Right lung (tissue), 5 donors: ENCODE data around the gene SNAP47. TPM values are rescaled to one million over a fixed set of nuclear protein-coding genes. Genes with fewer than 3 reads are reported as not detected.

ENCODE experiments used
- DNase-seq, 2 donors: peaks; one replicate each; pipeline ENCODE4 v3.0.0-alpha.2; 2013
- polyA plus RNA-seq, 5 donors: library from polyadenylated mRNA; unstranded; fragments of 120-200 nt; gene quantifications; one replicate each; pipeline versions ENCODE4 v1.2.1 to v1.2.3, GENCODE V29; 2013; ENCODE audit warnings: inconsistent platforms in 1 of 5, low replicate concordance in 1 of 5; ENCODE audit not compliant: insufficient read length in 5 of 5, insufficient read depth in 1 of 5

The SNAP47 gene
- polyA plus RNA-seq, 5 donors = 37.5 to 46.2 (median 40.0) TPM

DNA sequence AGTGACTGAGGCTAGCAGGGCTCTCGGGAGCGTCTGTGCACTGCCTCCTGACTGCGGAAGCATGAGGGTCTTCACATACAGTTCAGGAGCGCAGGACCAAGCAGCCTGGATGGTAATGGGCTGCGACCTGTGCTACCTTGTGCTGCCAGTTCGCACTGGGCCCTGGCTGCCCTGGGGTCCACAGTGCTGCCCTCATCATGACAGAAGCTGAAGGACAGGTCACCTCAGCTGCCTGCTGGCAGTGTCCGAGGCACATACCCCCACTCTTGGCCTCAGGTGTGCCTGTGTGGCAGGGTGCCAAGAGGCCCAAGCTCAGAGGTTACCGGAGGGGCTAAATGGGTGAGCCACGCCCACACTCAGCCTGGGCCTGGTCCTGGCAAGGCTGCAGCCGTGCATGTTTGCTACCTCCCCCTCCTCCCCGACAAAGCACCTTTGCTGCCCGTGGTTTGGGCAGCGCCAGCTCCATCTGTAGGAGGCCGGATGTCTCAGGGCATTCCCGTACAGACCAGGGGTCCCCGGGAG, 4.5 kb upstream of the SNAP47 start:
- no peak for DNase-seq

DNA sequence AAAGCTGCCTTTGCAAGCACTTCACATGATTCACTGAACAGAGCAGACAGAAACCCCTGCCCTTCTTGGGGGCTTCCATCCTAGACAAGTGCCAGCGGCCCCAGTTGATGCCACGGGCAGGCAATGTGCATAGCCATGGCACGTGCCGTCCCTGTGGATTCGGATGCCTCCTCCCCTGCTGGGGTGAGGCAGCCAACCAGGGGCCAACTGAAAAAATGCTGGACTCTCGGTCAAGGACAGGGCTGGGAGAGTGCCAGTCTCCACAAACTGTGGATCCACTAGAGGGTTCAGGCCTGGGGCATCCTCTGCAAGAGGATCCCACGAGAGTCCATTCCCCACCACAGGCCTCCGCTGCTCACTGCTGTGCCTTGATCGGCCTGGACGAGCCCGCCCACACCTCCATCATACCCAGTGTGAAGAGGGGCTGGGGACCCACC, 4.0 kb upstream of the SNAP47 start:
- DNase-seq = no peak

DNA sequence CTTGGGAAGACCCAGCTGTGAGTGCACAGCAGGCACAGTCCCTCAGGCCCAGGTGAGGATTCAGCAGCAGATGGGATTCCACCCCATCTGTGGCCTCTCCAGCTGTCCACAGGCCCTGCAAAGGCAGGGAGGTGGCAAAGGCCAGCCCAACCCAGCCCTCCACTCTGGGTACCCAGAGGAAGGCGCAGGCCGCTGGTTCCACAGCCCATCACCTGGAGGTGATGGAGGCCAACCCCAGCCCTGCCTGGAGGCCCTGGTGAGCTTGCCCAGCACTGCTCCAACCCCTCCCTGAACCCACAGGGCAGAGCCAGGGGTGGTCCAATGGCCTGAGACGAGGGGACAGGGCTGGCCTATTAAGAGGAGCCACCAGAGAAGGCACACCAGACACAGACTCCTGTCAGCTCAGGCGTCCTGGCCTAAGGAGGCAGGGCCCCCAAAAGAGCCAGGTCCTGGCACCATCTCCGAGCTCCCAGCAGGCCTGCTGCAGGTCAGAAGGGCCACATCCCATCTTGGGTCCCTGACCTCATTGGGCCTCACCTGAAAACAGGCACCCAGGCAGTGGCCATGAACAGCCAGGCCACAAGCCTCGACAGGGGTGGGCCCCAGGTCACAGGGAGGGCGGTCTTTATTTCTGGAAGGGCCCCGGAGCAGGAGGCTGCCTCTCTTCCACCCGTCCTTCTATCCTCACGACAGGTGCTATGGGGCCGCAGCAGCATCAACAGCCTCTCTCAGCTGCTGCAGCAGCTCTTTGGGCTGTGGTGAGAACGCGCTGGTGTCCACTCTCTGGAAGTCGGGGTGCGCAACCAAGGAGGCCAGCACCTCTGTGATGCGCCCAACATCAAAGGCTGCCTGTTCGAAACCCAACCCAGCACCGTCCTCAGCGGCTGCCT, 3.3 kb upstream of the SNAP47 start:
- no peak for DNase-seq

DNA sequence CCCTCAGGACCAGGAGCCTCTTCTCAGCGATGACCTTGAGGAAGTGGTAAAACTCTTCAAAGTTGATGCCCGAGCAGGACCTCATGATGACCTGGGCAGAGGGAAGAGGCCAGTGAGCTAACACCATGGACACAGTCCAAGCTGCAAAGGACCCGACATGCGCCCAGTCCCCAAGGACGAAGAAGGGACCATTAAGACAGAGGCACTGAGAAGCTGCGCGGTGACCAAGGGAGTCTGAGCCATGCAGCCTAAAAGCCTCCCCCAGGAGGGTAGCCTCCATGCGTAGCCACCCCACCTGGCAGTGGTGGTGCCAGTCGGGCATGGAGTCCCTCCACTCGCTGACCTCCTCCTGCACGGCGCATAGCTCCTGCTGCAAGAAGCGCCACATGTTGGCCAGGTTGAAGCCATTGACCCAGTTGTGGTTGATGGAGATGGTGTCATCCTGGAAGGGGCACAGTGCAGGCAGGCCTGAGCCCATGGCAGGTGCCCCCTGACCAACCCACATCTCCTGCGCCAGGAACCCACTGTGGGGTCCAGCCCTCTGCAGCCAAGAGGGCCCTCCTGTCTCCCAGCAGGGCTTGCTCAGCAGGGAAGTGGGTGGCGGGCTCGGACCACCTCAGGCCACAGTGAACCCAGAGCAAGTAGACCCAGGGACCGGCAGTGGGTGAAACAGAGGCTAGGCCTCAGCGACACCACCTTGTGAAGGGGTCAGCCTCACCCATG, 2.5 kb upstream of the SNAP47 start:
- DNase-seq = no peak

DNA sequence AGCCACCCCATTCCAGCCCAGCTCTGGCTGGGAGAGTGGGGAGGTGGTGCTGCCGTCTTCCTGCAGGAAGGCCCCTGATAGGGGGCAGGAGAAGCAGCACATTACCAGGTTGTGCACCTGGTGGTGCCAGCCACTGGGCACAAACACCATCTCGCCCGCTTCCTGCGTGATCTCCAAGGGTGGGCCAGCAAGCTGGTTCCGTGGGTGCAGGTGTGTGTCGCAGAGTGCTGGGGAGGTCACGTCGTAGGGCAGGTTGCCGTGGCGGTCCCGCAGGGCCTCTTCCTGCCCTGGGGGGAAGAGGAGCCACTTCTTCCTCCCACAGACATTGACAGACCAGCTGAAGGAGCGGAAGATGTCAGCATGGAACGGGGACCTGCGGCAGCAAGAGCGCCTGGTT, 1.9 kb upstream of the SNAP47 start:
- DNase-seq = no peak

DNA sequence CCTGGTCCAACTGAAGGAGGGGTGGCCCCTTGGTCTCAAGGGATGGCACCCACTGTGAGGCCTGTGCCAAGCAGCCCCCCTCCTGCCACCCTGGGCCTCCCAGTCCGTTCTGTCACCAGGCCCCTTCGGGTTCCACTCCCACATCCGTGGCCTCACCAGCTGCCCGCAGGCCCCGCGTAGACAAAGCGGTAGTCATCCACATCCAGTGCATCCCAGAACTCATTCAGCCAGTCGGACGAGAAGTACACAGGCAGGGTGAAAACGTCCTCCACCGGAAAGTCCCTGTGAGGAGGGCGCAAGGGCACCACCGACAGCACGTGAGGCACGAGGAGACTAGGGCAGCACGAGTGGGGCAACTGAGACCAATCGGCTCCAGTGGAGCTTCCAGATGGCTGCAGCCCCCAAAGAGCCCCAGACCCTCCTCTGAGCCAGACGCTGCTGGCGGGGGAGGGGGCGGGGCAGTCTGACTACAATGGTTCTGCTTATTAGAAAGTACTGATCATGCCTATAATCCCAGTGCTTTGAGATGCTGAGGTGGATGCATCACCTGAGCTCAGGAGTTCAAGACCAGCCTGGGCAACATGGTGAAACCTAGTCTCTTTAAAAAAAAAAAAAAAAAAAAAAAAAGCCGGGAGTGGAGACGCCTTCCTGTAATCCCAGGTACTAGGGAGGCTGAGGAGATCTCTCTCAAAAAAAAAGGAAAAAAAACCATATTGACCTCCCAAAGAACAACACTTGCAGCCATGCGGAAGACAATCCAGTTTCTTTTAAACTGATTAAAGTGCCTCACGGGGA, 1.3 kb upstream of the SNAP47 start:
- DNase-seq = no peak

DNA sequence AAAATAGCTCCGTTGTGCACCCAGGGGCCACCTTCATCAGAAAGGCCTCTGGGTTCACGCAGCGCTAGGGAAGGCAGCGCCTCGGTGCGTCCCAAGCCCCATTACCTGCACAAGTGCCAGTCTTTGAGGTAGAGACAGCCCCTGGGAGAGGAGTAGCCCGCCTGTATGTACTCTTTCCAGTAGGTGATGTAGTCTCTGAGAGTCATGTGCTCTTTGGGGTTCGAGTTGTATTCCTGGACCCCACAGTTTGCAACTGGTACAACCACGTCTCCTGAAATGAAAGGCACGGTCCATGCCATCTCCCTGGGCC, 734 bp upstream of the SNAP47 start:
- no peak for DNase-seq

DNA sequence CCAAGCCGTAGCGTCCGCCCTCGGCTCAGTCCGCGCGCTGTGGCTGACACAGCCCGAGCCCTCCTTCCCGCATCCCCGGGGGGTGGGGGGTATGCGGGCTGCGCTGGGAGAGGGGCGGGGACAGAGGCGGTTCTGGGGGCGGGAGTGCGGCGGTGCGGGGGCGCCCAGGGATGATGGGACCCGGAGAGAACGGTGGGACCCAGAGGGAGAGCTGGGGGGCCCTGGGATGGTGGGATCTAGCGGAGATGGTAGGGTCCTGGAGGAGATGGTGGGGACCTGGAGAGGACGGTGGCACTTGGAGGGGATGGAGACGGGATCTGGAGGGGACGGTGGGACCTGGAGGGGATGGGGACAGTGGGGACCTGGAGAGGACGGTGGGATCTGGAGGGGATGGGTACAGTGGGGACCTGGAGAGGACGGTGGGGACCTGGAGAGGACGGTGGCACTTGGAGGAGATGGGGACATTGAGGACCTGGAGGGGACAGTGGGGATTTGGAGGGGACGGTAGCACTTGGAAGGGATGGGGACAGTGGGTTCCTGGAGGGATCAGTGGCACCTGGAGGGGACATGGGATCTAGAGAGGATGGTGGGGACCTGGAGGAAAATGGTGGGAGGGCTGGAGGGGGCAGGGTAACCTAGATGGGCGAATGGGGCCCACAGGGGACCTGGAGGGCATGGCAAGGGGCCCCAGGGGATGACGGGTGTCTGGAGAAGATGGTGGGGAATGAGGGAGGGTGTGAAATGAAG, 477 bp downstream of the SNAP47 start:
- no peak for DNase-seq

DNA sequence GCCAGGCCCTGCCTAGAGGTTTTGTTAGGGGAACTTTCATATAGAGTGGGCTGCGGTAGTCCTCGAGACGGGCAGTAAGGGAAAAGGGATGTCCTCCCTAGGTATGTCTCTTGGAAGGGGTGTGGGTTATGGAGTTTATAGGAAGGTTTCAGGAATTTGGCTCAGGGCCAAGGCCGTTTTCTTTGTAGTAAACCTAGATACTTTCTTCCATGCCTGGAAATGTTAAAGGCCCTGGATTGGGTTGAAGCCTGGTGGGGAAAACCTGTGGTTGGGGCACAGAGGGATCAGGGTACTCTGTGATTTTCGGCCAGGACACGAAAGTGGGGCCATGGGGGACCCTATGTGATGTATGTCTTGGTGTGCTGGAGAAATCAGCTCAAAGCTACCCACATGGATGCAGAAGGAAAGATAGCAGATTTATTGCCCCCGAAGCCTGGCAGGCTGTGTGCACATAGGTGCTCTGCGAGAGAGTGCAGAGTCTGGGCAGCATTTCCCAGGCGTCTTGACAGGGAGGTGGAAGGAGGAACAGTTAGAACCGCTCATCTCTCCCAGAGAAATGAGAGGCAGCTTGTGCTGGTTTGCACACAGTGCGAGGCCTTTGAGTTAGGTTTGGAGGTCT, 1.7 kb downstream of the SNAP47 start:
- no peak for DNase-seq

DNA sequence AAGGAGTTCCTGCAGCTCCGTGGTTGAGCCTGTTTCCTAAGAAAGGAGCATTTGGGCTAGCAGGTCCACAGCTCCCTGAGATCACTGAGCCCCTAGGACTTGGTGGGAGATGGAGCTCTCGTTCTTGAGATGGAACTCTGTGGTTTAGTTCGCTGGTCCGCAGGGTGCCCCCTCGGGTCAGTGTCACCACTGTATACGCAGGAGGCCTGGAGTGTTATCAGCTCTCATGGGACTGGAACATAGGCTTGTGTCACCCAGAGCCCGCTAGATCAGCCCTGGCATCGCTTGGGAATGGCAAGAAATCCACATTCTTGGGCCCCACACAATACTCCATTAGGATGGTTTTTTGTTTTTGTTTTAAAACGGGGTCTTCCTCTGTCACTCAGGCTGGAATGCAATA, 3.6 kb downstream of the SNAP47 start:
- DNase-seq = no peak

DNA sequence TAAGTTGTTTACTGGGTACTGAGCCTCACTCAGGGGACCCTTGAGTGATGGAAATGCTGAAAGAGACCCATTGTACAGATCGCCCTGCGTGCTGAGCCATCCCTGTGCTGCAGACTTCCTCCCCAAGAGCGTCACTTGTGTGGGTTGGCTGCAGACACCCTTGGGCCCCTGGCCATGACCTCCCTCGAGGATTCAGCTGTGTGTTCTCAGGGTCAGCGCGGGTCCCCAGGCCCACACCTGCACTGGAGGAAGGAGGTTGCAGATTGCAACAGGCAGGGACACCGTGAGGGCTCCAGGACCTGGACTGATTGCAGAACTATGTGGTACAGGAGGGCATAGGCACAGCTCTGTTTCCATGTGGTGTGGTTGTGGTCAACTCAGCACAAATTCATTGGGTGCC, 4.4 kb downstream of the SNAP47 start:
- DNase-seq = no peak

DNA sequence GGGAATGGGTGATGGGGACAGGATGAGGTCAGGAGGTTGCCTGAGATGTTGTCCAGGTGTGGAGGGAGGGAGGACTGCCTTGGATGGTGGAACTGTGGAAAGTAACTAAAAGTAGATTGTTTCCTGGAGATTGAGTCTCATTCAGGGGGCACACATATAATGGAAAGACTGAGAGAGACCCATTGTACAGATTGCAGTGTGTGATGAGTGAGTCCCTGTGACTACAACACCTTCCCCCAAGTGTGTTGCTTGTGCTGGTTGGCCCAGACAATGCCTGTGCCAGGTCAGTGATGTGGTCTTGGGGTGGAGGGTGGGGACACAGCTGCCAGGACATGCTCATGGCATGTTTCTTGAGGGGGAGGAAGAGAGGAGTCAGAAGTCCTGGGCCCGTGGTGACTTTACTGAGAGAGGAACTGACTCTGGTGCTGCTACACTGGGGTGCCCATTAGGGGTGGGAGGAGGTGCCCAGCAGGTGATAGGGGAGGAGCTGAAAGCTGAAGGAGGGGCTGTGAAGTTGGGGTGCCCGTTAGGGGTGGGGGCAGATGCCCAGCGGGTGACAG, 5.2 kb downstream of the SNAP47 start:
- no peak for DNase-seq

DNA sequence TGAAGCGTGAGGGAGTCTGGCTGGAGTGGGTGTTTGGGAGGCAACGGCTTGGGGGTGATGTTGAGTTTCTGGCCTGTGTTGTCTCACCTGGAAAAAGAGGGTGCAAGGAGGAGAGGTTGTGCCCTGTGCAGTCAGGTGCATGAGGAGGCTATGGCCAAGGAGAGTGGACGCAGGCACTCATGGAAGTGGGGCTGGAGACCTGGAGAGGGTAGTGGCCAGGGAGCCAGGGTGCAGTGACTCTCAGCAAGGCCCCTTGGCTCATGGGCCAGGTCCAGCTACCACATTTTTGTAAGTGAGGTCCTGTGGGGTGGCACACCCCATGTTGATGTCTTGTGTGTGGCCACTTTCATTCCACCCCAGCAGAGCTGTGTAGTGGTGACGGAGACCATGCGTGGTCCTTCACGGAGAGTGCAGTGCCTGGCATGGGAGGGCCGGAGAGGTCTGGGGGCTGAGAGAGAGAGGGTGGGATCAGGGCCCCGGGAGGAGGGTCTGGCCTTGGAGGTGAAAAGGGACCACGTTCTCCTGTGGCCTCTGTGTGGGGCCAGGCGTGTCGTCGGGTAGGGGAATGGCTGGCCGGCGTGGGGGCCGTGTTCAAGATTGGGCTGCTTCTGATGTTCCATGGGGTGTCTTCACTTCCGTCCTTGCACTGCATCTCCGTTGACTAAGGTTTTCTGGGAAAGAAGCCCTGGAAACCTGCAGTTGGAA, 6.1 kb downstream of the SNAP47 start:
- no peak for DNase-seq

DNA sequence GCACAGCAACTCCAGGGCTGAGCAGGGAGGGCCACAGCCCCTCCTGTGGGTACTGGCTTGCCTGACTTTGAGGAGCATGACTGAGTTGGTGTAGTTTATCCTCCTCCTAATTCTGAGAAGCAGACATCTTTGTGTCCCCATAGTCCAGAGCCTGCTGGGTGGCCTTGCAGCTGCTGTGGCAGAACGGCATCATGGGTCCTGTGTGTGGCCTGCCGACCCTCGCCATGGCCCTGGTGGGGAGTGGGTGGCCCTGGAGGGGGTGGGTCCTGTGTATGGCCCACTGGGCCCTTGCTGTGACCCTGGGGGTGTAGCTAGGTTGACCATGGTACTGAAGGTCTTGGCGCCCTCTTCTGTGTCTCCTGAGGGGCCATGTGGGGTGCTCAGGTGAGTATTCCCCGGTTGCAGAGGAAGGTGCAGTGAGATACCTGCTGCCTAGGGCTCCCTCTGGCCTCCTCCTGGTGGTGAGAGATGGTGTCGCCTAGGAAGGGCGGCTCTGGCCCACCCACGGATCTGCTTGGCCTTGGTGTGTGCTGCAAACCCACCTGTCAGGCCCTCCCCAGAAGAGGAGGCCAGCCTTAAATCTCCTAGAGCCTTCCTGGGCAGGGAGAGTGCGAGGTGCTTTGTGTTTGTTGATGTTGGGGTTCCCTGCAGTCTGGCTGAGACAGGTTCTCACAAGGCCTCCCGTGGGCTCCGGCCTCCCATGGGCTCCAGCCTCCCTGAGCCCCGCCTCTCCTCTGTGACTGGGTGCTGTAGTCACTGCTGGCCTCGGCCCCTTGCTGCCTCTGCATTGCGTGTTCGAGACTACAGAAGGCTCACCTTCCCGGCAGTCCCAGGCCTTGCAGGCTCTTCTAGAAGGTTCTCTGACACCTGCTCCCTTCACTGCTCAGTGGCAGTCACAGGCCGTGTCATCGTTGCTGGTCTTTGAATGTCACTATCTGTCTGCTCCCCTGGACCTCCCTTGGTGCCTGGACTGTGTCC, 7.8 kb downstream of the SNAP47 start:
- no peak for DNase-seq

DNA sequence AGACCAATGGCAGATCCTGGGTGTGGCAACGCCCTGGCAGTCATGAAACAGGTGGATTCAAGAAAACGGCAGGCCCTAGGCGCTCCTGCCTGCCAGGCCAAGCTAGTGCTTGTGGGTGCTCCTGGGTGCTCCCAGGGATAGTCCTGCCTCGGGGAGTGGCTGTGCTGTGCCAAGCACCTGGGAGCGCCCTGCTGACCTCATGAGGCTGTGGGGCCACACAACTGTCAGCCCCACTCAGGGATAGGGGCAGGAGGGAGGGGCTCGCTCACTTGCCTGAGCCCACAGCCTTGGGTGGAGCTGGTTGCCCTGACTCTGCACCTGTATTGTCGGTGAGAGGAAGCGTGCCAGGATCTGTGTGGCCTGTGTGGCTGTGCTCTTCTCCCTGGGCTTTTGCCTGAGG, 9.4 kb downstream of the SNAP47 start:
- no peak for DNase-seq

DNA sequence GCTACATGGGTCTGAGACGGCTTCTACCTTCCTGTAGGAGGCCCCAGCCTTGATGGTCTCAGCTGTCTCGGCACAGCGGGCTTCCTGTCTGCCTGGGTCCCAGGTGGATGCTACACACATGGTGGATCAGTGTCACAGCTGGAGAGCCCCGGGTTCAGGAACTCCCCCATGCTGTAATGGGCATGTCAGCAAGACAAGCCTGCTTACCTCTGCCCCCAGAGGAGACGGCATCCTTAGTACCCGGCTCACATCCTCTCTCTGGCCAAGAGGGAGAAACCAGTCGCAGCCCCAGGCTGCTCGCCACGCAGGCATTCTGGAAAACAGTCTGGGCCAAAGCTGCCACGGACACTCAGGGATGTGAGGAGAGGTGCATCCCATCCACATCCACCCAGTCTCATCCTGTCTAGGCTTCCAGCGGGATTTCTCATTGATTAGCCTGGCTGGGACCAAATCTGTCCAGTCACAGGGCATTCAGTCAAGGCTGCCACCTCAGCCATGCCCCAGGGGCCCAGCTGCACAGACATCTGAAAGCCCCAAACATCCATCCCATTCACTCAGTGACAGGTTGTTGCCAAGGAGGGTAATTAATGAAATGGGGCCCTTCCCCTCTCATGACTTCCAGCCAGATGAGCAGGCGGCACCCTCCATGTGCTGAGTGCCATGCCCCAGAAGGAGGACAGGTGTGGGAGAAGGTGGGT, 10.5 kb downstream of the SNAP47 start:
- DNase-seq = no peak

DNA sequence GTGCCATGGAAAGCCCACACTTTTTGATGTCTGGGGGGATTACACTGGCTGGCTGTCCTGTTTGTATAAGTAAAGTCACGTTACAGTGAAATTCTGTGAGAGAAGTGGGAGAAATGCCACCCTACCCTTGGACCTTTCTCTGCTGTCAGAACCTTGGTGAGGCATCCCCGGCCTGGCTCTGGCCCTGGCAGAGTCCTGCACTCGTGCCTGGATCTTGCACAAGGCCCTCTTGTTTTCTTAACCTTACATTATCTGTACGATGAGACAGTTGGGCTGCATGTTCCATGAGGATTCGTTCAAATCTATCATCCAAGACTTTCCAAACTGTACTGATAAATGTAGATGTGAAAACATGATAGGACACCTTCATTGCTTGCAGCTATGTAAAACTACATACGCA, 11.4 kb downstream of the SNAP47 start:
- no peak for DNase-seq

DNA sequence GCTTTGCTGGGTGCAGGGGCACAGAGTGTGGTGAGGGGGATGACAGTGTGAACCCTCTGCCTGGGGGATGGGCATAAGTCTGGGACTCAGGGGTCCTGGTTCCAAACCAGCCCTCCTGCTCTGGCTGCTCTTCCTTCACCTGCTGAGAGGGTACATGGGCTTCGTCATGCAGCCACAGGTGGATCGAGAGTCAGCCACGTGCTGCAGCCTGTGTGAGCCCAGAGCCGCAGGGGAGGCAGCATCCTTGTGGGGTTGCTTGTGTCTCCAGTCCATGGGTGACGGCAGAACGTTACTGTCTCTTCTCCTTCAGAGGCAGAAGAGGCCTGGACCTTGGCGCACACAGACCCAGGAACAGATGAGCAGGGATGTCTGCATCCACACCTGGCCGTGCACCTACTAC, 12.1 kb downstream of the SNAP47 start:
- DNase-seq = no peak
